LoVo (cell line): ENCODE results near the gene CBLN3.

Source experiments
- DNase-seq: peaks from one replicate; pipeline ENCODE4 v3.0.0-alpha.2; 2016; ENCODE audit warnings: low spot score

CBLN3 gene

DNA sequence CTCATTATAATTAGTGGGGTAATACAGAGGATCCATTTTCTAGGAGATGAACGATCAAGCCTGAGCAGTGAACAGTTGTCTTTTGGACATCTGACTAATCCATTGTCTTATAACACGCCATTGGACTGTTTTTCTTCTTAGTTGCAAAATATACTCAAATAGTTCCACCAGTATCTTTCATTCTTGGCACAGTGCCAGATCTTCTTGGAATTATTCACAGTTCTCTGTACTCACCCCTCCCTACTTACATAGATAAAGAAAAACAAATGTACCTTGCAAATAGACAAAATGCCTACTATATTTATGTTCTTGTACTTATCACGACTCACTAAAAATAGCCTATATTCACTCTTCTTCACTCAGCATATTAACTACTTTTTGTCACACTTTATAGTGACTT lies 3.8 kb downstream of the CBLN3 start:
- DNase-seq = no peak

DNA sequence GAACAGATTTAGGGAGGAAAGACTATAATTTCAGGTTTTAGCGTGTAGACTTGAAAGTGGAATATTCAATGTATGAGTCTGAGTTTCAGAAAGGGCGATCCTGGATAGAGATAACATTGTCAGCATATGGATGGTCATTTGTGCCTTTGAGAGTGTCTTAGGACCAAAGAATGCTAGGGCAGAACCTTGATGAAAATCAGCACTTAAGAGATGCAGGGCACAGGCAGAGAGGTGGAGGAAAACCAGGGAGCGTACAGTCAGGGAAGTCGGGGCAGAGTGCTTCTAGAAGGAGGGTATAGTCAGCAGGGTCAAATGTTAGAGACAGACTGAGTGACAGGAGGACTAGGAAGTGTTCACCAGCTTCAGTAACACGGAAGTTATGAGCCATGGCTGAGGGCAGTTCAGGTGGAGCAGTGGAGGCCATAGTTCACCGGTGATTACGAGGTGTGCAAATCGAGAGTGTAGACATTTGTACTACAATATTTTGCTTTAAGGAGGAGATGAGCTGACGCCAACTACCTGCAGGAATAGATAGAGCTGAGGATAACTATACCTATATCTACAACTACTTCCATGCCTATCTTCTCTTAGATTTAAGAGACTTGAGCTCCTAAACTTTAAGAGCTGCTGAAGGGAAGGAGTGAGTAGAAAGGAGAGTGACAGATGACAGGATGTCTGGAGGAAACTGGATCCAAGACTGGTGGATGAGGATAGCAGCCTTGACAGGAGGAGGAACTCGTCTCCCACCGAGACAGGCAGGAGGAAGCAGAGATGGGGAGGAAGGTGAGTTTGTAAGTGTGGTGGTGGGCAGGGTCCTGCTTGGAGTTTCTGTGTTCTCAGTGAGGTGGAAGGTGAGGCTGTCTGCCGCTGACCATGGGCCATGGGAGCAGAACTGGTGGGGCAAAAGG lies 6.5 kb downstream of the CBLN3 start:
- no peak for DNase-seq

DNA sequence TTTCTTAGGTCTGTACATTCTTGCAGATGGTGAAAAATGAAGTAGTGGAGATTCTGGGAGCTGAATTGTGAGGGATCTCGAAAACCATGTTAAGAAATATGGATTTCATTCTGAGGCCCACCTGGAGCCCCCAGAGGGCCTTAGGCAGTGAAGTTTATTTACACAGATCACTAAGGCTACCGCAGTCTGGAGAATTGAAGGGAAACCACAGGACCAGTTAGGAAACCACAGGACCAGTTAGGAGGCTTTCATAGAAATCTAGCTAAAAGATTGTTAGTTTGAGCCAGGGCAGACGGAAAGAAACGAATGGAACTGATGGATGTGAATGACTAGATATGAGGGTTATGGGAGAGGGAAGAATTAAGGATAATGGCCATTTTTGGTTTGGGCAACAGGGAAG lies 7.2 kb downstream of the CBLN3 start:
- DNase-seq = no peak

DNA sequence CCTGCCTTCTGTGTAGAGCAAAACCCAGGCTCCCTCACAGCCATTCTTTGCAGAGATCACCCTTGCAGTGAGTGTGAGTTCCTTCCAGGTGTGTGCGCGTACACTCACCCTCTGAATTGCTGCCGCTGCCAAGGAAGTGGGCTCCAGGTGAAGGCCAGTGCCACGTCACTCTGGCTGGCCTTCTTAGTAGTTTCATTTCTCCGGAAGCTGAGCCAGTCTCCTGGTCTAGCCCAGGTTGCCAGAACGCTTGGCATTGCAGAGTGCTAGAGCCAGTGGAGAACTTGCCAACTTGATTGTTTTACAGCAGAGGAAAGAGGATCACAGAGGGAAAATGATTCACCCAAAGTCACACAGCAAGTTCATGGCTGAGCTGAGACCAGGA lies 11.0 kb downstream of the CBLN3 start:
- DNase-seq = no peak

DNA sequence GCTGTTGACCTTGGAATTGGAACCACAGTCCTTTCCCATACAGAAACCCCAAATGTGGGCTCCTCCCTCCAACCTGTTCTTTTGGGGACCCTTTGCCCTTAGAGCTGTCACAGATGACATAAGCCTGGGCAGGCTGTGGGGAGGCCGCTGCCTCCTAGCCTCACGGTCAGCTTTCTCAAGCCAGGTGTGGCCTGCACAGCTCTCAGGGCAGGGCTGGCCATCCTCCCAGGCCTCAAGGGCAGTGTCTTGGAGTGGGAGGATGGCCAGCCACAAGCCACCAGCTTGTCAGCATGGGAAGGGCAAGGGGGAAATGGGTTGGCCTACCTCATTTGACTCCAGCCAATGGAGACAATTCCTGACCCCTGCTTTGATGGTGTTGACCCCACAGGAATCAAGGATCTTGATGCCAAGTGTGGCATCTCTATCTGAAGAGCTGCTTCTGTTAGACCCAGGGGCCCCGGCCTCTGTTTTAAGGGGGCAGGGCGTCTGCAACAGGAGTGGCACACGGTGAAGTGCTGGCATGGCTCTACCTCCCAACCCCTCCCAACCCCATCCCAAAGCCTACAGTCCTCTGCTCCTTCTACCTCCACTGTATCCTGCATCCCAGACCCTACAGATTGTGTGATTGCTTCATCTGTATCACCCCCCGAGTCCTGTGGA lies 11.5 kb downstream of the CBLN3 start:
- DNase-seq = no peak

DNA sequence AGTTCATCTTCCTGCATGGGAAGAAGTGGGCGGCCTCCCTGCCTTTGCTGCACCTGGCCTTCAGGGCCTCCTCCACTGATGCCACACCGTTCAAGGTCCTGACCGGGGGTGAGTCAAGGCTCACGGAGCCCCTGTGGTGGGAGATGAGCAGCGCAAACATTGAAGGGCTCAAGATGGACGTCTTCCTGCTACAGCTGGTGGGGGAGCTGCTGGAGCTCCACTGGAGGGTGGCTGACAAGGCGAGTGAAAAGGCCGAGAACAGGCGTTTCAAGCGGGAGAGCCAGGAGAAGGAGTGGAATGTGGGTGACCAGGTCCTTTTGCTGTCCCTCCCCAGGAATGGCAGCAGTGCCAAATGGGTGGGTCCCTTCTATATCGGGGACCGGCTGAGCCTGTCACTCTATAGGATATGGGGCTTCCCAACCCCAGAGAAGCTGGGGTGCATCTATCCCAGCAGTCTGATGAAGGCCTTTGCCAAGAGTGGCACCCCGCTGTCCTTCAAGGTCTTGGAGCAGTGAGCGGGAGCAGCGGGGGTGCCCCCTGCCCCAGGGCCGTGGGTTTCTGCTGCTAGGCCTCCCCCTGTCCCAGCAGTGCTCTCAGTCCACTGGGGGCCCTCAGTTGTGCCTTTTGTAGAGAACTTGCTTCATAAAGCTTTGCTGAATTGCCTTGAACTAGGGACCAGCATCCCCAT lies 12.4 kb downstream of the CBLN3 start:
- DNase-seq = no peak

DNA sequence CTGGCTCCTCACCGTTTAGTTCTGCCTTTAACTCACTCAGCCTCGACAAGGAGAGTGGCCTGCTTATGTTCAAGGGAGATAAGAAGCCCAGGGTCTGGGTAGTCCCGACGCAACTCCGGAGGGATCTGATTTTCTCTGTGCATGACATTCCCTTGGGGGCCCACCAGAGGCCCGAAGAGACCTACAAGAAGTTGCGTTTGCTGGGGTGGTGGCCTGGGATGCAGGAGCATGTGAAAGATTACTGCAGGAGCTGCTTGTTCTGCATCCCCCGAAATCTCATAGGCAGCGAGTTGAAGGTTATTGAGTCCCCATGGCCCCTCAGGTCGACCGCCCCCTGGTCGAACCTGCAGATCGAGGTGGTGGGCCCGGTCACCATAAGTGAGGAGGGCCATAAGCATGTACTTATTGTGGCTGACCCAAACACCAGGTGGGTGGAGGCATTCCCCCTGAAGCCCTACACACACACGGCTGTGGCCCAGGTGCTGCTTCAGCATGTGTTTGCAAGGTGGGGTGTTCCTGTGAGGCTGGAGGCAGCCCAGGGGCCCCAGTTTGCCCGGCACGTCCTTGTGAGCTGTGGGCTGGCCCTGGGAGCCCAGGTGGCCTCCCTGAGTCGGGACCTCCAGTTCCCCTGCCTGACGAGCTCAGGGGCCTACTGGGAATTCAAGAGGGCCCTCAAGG lies 13.1 kb downstream of the CBLN3 start:
- DNase-seq = no peak

DNA sequence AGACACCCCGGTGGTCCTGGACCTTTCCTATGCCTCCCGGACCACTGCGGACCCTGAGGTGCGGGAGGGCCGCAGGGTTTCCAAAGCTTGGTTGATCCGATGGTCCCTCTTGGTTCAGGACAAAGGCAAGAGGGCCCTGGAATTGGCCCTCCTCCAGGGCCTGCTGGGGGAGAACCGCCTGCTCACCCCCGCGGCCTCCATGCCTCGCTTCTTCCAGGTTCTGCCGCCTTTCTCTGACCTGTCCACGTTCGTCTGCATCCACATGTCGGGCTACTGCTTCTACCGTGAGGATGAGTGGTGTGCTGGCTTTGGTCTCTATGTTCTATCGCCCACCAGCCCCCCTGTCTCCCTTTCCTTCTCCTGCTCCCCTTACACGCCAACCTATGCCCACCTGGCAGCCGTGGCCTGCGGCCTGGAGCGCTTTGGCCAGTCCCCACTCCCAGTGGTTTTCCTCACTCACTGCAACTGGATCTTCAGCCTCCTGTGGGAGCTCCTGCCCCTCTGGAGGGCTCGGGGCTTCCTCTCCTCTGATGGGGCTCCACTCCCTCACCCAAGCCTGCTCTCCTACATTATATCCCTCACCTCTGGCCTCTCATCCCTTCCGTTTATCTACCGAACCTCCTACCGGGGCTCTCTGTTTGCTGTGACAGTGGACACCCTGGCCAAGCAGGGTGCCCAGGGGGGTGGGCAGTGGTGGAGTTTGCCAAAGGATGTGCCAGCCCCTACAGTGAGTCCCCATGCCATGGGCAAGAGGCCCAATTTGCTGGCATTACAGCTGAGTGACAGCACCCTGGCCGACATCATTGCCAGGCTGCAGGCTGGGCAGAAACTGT lies 13.8 kb downstream of the CBLN3 start:
- no peak for DNase-seq

DNA sequence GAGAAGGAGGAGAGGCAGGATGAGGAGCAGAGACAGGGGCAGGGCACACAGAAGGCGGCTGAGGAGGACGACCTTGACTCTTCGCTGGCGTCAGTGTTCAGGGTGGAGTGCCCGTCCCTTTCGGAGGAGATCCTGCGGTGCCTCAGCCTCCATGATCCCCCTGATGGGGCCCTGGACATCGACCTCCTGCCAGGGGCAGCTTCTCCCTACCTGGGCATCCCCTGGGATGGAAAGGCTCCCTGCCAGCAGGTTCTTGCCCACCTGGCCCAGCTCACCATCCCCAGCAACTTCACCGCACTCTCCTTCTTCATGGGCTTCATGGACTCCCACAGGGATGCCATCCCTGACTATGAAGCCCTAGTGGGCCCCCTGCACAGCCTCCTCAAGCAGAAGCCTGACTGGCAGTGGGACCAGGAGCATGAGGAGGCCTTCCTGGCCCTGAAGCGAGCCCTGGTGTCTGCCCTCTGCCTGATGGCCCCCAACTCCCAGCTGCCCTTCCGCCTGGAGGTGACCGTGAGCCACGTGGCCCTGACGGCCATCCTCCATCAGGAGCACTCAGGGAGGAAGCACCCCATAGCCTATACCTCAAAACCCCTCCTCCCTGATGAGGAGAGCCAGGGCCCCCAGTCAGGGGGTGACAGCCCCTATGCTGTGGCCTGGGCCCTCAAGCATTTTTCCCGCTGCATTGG lies 14.6 kb downstream of the CBLN3 start:
- DNase-seq = no peak

DNA sequence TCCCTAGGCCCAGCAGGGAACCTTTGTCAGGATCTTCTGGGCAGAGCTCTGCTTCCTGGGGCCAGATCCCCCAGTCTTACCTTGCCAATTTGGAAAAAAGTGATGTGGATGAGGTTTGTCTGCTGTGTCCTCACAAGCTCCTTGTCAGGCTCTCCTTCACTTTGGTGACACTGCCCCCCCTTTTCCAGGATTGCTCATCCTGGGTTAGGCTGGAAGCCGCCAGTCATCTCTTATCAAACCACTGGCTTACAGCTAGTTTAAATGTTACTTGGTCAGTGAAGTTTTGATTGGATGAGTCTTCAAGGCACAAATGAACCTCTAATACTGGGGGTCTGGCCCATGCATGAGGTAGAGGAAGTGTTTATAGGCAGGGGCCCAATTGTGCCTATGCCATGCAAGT lies 15.4 kb downstream of the CBLN3 start:
- DNase-seq = no peak

DNA sequence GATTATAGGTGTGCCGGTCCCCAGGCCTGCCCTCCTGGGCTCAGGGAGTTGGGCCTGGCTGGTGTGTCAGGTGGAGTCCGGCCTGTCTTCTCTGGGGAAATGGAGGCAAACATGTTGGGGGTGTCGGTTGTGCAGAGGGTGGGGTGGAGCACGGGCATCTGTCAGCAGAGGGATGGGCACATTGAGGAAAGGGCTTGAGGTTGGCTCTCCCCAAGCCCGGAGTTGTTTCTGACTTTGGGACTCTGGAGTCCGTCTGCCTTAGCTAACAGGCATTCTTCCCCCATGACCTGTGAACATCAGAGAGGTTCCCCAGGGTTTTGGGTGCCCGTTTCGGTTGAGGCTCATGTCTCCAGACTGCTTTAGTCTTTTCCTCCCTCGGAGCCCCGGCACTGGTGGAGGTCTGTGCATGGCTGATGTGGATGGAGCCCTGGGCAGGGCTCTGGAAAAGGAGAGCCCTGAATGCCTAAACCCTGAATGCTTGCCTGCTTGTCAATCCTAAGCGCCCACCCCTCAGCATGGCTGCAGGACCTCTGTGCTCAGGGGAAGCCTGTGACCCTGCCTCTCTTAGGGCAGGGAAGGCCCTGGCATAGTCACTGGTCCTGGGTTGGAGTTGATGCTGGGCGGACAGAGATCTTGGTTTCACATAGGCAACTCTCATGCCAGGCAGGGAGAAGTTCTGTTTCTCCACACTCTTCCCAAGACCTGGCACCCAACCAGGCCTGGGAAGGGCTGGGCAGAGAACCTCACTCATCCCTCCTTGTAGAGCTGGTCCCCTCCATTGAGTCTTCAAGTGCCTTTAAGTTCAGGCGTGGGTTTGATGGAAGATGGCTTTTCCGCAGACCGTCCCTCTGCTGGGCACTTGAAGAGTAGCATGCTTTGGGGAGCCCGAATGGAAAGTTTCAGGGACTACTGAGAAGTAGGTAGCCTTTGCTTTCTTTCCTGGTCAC lies 17.8 kb downstream of the CBLN3 start:
- DNase-seq = peak; percentile 36

DNA sequence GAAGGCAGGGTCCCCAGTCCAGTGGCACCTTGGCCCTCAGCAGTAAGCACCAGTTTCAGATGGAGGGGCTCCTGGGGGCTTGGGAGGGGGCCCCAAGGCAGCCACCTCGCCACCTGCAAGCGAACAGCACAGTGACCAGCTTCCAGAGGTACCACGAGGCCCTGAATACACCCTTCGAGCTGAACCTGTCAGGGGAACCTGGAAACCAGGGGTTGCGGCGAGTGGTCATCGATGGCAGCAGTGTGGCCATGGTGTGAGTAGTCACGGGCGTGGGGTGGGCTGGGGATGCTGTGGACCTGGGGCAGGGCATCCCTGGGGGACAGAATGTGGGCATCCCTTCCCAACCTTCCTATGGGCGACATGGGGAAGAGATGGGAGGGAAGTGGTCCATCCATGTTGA lies 19.5 kb downstream of the CBLN3 start:
- DNase-seq = no peak

DNA sequence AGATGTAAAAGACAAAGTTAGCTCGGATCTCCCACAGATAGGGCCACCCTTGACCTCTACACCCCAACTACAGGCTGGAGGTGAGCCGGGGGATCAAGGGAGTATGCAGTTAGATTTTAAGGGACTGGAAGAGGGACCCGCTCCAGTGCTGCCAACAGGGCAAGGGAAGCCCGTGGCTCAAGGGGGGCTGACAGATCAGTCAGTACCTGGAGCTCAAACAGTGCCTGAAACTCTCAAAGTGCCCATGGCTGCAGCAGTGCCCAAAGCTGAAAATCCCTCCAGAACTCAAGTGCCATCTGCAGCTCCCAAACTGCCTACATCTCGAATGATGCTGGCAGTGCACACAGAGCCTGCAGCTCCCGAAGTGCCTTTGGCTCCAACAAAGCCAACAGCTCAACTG lies 20.3 kb downstream of the CBLN3 start:
- DNase-seq = no peak

DNA sequence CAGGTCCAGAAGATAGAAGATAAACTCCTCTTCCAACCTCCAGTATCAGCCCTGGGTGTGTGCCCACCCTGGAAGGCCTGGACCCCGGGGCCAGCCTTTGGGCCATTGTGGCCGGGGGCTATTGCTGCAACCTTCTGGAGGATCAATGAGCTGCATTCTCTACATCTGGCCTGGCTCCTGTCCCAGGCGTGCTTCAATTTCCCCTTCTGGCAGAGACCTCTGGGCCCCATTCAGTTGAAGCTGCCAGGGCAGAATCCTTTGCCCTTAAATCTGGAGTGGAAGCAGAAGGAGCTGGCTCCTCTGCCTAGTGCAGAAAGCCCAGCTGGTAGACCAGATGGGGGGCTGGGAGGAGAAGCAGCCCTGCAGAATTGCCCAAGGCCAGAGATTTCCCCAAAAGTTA lies 20.7 kb downstream of the CBLN3 start:
- no peak for DNase-seq

DNA sequence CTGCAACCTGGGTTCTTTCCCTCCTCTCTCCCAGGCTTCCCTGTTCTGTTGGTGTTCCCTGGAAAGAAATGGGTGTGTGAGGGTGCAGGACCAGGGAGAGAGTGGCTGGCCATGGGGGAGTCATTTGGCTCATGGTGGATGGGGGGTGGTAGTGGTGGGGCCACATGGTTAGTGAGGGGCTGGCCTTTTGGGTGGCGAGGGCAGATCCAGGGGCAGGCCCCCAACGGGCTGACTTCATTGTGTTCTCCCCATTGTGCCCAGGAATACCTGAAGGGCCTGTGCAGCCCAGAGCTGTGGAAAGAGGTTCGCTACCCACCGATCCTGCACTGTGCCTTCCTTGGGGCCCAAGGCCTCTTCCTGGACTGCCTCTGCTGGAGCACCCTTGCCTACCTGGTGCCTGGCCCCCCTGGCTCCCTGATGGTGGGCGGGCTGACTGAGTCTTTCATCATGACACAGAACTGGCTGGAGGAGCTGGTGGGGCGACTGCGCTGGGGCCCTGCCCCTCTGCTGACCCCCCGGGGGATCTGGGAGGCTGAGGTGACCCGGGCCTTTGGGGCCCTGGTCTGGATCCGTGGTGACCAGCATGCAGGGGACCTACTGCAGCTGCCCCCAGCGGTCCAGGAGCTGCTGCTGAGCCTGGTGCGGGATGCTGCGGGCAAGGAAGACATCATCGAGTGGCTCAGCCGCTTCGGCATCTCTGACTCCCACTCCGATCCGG lies 21.7 kb downstream of the CBLN3 start:
- DNase-seq = no peak

DNA sequence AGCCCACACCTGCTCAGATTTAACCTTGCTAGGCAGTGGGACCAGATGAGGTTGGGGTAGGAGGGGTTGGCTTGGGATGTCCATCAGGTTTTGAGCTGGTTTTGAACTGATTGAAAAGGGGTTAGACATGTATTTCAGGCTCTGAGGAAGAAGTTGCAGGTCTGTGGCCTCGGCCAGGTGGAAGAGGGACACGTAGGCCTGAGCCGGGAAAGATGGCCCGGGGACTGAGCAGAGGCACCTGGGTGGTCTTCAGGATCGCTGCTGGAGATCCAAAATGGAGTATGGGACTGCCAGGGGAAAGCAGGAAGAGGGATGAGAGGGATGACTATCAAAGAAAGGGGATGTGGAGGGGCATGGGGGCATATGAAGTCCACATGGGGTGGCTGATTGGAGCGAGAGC lies 23.1 kb downstream of the CBLN3 start:
- no peak for DNase-seq

DNA sequence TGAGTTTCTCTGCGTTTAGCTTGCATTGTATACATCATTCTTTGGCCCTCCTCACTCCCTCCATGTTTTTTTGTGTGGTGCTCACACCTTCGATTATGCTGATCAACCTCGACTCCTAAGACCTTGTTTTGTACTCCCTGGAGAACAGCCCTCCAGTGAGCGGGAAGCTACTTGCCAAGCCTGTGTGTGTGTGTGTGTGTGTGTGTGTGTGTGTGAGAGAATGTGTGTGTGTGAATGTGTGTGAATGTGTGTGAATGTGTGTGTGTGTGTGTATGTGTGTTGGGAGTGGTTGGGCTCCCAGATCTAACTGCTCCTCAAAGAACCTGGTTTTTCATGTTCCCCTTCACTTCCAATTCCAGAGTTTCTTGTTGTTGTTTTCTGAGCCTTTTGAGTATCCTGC lies 24.7 kb downstream of the CBLN3 start:
- no peak for DNase-seq

DNA sequence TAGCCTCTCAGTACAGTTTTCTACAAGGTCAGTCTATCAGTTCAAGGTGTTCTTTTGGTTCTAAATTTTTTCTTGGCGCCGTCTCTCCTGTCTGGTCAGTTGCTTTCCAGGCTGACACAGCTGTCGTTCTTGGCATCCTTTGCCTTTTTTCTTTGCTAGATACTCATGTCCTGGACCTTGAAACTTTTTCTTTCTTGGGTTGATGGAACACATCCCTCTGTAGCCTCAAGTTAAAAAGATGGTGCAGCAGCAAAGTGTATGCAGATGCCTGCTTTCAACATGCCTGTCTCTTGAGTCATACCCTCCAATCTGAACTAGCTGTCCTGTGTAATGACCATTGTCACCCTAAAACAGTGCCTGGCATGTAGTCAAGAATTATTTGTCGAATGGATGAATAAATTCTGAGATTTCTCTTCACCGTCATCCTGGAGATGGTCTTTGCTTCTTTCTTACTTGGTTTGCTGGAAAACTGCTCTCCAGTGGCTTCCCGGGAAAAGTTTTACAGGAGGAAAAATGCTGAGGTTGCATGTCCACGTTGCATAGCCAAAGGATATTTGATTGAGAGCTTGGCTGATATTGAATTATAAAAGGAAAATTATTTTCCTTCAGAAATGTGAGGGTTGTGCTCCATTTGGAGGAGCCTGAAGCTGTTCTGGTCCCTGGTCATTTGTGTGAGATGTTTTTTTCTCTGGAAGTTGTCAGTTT lies 26.0 kb downstream of the CBLN3 start:
- no peak for DNase-seq
